Astrocyte (in vitro differentiated cells and primary cell): Measurements from ENCODE around the gene SMARCA2.

Experiments used
- CTCF ChIP-seq: IDR thresholded peaks from 2 replicates; pipeline ENCODE4 v1.5.1; 2011; ENCODE audit warnings: low read depth, mild to moderate bottlenecking, inconsistent platforms, low read length, moderate library complexity; ENCODE audit not compliant: insufficient read depth
- EZH2 ChIP-seq: IDR thresholded peaks from 2 replicates; pipeline ENCODE4 v1.6.1; 2012; ENCODE audit warnings: mild to moderate bottlenecking, low read length, inconsistent platforms; ENCODE audit not compliant: insufficient read depth

GRCh38 chr9:2190939-2191608 lies 175.9 kb downstream of the SMARCA2 start:
- no peak for TF ChIP-seq CTCF
- TF ChIP-seq EZH2: no peak
